ENCODE measurements around the gene SPTA1.

SPTA1 gene

DNA sequence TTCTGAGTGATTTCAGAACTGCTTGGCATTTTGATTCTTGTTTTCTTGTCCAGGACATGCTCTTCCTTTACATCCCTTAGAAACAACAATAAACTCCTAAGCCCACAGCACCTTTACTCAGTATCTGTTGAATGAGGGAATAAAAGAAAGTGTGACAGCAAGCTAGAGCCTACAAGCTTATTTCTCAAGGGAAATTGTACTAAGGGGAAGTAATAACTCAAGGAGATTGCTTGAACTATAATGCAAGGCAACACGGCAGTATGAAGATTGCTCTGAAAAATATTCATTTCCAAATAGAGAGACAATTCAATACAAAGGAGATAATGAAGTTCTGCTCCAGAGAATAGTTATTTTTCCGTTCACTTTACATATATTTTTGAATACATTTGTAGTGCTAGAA is 122.7 kb downstream of the SPTA1 start:
- no peak for DNase-seq

Data from stimulated activated CD8-positive, alpha-beta memory T cell treated with anti-CD3 and anti-CD28 coated beads, Interleukin-4, amount 100 ng/mL, for 48 hours (primary cell).